GM12865 (cell line): ENCODE measurements around the gene REPIN1.
A peak's percentile ranks its signal among the peaks of the same experiment; 100 is the strongest.

Experiments
- DNase-seq: peaks from one replicate; pipeline ENCODE4 v3.0.0; 2010; ENCODE audit warnings: low read depth
- H3K4me3 ChIP-seq: 2 replicates; pipeline ENCODE4 v1.5.1; 2011; ENCODE audit warnings: mild to moderate bottlenecking, low read depth, low read length, control low read depth
- CTCF ChIP-seq: IDR thresholded peaks from 2 replicates; pipeline ENCODE4 v1.5.1; 2011; ENCODE audit warnings: low read length, control low read depth, low read depth, inconsistent platforms; ENCODE audit not compliant: insufficient read depth; ENCODE audit errors: missing control alignments

Gene REPIN1

DNA sequence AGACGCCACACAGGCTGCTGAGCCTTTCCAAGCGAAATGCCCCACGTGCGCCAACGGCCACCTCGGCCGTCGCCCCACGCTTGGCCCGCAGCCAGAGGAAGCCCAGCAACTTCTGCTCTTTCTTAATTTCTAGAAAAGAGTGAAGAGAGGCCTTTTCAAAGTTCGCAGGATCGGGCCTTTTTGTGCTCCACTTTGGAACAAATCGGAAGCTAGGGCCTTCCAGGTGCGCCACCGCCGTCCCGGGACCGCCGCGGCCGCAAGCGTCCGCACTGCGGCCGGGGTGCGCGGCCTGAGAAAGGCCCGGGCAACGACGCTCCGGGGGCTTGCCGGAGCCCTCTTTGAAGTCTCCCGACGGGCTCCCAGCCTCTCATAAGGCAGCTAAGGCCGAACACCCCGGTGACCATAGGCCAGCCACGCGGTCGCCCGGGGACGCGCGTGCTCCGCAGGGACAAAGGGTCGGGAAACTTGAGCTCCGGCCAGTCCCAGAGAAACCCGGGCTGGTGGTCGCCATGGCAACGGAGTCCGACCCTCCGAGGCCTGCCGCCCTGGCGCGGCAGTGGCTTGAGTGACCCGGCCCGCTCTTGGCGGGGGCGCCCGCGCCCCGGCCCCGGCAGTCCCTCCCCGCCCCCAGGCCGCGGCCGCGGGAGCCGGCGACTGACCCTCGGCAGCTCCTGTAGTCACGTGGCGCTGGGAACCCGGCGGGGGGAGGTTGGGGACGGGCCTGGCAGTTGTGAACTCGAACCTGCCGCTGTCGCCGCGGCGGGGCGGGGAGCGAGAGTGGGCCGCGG lies at the start of gene REPIN1:
TSS of gene REPIN1 (plus strand) at position 727 of the 788 bp plus-strand sequence. CDS start 890 bp downstream, outside the sequence.
- TF ChIP-seq CTCF: no peak
- peak; percentile 95 for DNase-seq
- H3K4me3 ChIP-seq: peak within 1 kb of the TSS; percentile 85

DNA sequence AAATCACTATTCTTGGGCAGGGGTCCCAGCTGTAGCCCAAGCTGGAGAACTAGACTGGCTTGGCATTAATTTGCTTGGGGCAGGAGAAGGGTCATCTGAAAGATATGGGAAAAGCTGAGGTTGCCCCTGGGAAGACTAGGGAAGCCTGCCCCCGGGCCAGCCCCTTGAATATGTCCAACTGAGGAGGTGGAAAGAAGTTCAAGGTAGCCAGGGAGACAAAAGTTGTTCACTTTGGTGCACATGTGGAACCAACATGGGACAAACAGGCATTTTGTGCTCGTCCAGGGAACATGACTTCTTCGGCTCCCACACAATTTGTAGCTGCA lies 46.9 kb upstream of the REPIN1 start:
- no peak for TF ChIP-seq CTCF
- peak overlapping the region; percentile 90 for H3K4me3 ChIP-seq

GRCh38 chr7:150322114-150322832 lies 46.3 kb upstream of the REPIN1 start:
- peak overlapping the region; percentile 90 for H3K4me3 ChIP-seq
- DNase-seq: peak; percentile 79
- TF ChIP-seq CTCF: no peak

More for the DNA sequence above, 46.9 kb upstream of the REPIN1 start:
- DNase-seq: no peak

DNA sequence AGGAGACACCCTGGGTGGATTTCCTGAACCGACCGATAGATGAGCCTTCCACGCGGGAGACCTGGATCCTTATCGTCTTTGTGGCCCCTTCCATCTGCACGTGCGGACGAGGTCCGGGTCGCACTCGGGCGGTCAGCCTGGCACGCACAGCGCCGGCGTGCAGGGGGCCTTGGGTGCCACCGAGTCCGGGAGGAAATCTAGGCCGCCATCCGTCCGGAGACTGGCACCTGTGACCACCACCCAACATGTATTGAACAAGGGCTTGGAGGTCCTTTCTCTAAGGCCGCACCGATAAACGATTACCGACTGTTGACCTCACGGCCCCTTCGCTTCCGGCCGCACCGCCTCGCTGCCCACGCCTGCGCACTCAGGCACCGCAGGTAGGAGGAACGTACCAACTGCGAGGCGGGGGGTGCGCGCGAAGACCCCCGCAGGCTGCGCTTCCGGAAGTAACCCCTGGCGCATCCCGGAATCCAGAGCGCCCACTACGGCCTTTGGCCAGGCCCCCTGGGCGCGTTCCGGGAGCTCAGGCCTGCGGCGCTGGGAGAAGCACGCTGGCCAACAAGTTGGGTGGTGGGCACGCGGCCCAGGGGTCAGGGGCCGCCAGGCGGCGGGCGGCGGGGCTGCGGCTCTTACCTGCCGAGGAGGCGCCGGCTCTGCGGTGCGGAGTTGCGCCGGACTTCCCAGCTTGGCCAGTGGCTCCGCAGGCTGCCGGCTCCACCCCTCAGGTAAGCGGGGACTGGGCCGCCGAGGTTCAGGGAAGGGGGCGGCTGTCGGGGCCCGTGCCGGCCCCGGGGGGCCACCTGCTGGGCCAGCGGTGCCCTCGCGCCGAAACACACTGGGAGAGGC lies 45.6 kb upstream of the REPIN1 start, which contains the start of the genes ACTR3C and LRRC61:
TSS of gene ACTR3C (minus strand) at position 713 of the 849 bp plus-strand sequence. CDS start 28,249 bp downstream, outside the sequence.
TSS of gene LRRC61 (plus strand) at position 523 of the 849 bp plus-strand sequence. CDS start 13,507 bp downstream, outside the sequence.
- peak within 1 kb of the TSS; percentile 90 for H3K4me3 ChIP-seq
- no peak for TF ChIP-seq CTCF
- peak; percentile 93 for DNase-seq

- DNase-seq: peak; percentile 24
- no peak for TF ChIP-seq CTCF
- H3K4me3 ChIP-seq: peak overlapping the region; percentile 90
Observed at GRCh38 chr7:150323682-150324372, 44.8 kb upstream of the REPIN1 start.
